Endothelial cell of umbilical vein (primary cell): ENCODE data around the gene RABEP2. TPM values are rescaled to one million over a fixed set of nuclear protein-coding genes. Genes with fewer than 3 reads are reported as not detected.

Experiments
- BruUV-seq: library from RNA; stranded (reverse); fragments of 400-500 nt; replicated peaks from 2 replicates; lab custom pipeline; 2021; lab: Mats Ljungman, UMichigan
- CTCF ChIA-PET: fragments of 300-600, 350-600 bp; sonication (Branson Sonifier 250); formaldehyde crosslinking; loops from one replicate; lab custom pipeline; 2021; ENCODE audit warnings: antibody characterized with exemption, inconsistent platforms; lab: Charles Lee
- POLR2A ChIA-PET: fragments of 300-600, 350-600 bp; sonication (Branson Sonifier 250); formaldehyde crosslinking; loops from one replicate; lab custom pipeline; 2021; ENCODE audit warnings: antibody characterized with exemption, inconsistent platforms; lab: Charles Lee
- DNase-seq: peaks from one replicate; pipeline ENCODE4 v3.0.0-alpha.2; 2011; ENCODE audit warnings: low read depth, low spot score
- FAIRE-seq: peaks from 2 replicates; lab custom pipeline; 2011; peaks lifted over from hg19 to GRCh38; lab: Jason Lieb, UNC
- H2AFZ ChIP-seq: 2 replicates; pipeline ENCODE4 v1.6.0; 2012; ENCODE audit warnings: low read depth, low read length, control low read depth, inconsistent platforms
- H3K27ac ChIP-seq: 2 replicates; pipeline ENCODE4 v1.5.1; 2011; ENCODE audit warnings: low read depth, mild to moderate bottlenecking, control low read depth, low read length, moderate library complexity; ENCODE audit not compliant: insufficient read depth
- H3K27me3 ChIP-seq, 2 experiments: 2 replicates each; pipeline versions ENCODE4 v1.6.0 to v1.6.1; 2011; ENCODE audit warnings: low read length in 2 of 2, mixed read lengths in 1 of 2; ENCODE audit not compliant: control insufficient read depth in 2 of 2, insufficient read depth in 2 of 2
- H3K36me3 ChIP-seq, 2 experiments: 2 replicates in 1 of 2; 3 replicates in 1 of 2; pipeline ENCODE4 v1.5.1; 2011; ENCODE audit warnings: low read length in 2 of 2, mild to moderate bottlenecking in 1 of 2, moderate library complexity in 1 of 2; ENCODE audit not compliant: control insufficient read depth in 2 of 2, insufficient read depth in 2 of 2; ENCODE audit errors: extremely low read depth in 1 of 2
- H3K4me1 ChIP-seq: 3 replicates; pipeline ENCODE4 v1.5.1; 2011; ENCODE audit warnings: mild to moderate bottlenecking, low read length; ENCODE audit not compliant: control insufficient read depth, insufficient read depth; ENCODE audit errors: extremely low read depth
- H3K4me2 ChIP-seq: 2 replicates; pipeline ENCODE4 v1.6.1; 2011; ENCODE audit warnings: low read length, control low read depth, mixed read lengths; ENCODE audit not compliant: insufficient read depth
- H3K4me3 ChIP-seq, 3 experiments: fragments of 200-600 bp in 1 of 3; sonication (generic), shearing (Covaris generic) in 1 of 3; replicated peaks in 1 of 3; 2 replicates each; pipeline ENCODE4 v1.5.1; 2011 to 2016; ENCODE audit warnings: control low read depth in 3 of 3, low read length in 3 of 3, mild to moderate bottlenecking in 2 of 3, inconsistent platforms in 1 of 3, low read depth in 1 of 3, moderate library complexity in 1 of 3; ENCODE audit not compliant: insufficient read depth in 1 of 3
- H3K79me2 ChIP-seq: 2 replicates; pipeline ENCODE4 v1.6.0; 2012; ENCODE audit warnings: low read length, inconsistent platforms; ENCODE audit not compliant: control insufficient read depth, insufficient read depth
- H3K9ac ChIP-seq: replicated peaks from 2 replicates; pipeline ENCODE3; 2011; ENCODE audit warnings: low read length, control low read depth; ENCODE audit not compliant: insufficient read depth; ENCODE audit errors: extremely low read depth
- H3K9me1 ChIP-seq: replicated peaks from 3 replicates; pipeline ENCODE4 v1.6.0; 2011; ENCODE audit warnings: mild to moderate bottlenecking, low read length; ENCODE audit not compliant: control insufficient read depth, insufficient read depth; ENCODE audit errors: extremely low read depth
- H3K9me3 ChIP-seq: replicated peaks from 2 replicates; pipeline ENCODE4 v1.5.1; 2012; ENCODE audit warnings: low read length, inconsistent platforms; ENCODE audit not compliant: control insufficient read depth, insufficient read depth
- H4K20me1 ChIP-seq: replicated peaks from 2 replicates; pipeline ENCODE3; 2011; ENCODE audit warnings: mild to moderate bottlenecking, low read length; ENCODE audit not compliant: control insufficient read depth, insufficient read depth; ENCODE audit errors: extremely low read depth
- CTCF ChIP-seq, 2 donors: IDR thresholded peaks; 1 replicate in 1 of 2; 2 replicates in 1 of 2; pipeline ENCODE4 v1.5.1; 2011; ENCODE audit warnings: low read length in 2 of 2, mild to moderate bottlenecking in 2 of 2, moderate library complexity in 2 of 2, control low read depth in 1 of 2, inconsistent platforms in 1 of 2, low read depth in 1 of 2; ENCODE audit not compliant: insufficient read depth in 1 of 2; ENCODE audit errors: extremely low read depth in 1 of 2
- EZH2 ChIP-seq: IDR thresholded peaks from 2 replicates; pipeline ENCODE4 v1.6.1; 2012; ENCODE audit warnings: borderline replicate concordance, low read depth, mild to moderate bottlenecking, moderate library complexity, low read length, inconsistent platforms; ENCODE audit not compliant: severe bottlenecking
- FOS ChIP-seq: IDR thresholded peaks from 2 replicates; pipeline ENCODE4 v1.6.1; 2011; ENCODE audit warnings: mild to moderate bottlenecking, low read length, moderate library complexity, borderline replicate concordance; ENCODE audit not compliant: insufficient read depth
- GATA2 ChIP-seq: IDR thresholded peaks from 2 replicates; pipeline ENCODE4 v1.7.0; 2011; ENCODE audit warnings: low read depth, mild to moderate bottlenecking, moderate library complexity, mixed read lengths, low read length; ENCODE audit not compliant: insufficient read length, insufficient read depth
- JUN ChIP-seq: IDR thresholded peaks from 2 replicates; pipeline ENCODE4 v1.6.1; 2011; ENCODE audit warnings: borderline replicate concordance, low read depth; ENCODE audit not compliant: insufficient read length, insufficient read depth
- MAX ChIP-seq: IDR thresholded peaks from 2 replicates; pipeline ENCODE4 v1.6.1; 2011; ENCODE audit not compliant: insufficient read depth, insufficient read length
- MYC ChIP-seq: IDR thresholded peaks from one replicate; pipeline ENCODE4 v1.6.1; 2011; ENCODE audit warnings: mild to moderate bottlenecking, low read depth, low read length
- POLR2A ChIP-seq: IDR thresholded peaks from 2 replicates; pipeline ENCODE4 v1.6.1; 2012; ENCODE audit warnings: low read depth, mild to moderate bottlenecking, control low read depth, low read length
- POLR2AphosphoS5 ChIP-seq: IDR thresholded peaks from 2 replicates; pipeline ENCODE4 v1.6.1; 2012; ENCODE audit warnings: low read depth, mild to moderate bottlenecking, control low read depth, low read length, moderate library complexity; ENCODE audit not compliant: insufficient read depth
- dilution Hi-C: fragments of 300-500 bp; cut with MboI; formaldehyde crosslinking; loops from one replicate; pipeline ENCODE4 v1.15.0; 2019; ENCODE audit warnings: low sequenced_read_pairs; ENCODE audit not compliant: extremely low pct_ligation_motif_present
- intact Hi-C: fragments of 100-400 bp; cut with micrococcal nuclease; formaldehyde crosslinking; loops from one replicate; pipeline ENCODE4 v1.10.0; 2022
- polyA plus RNA-seq, 4 experiments: library from polyadenylated mRNA; depleted of rRNA in 3 of 4; stranded (reverse) in 3 of 4; unstranded in 1 of 4; fragments of >200 nt; gene quantifications; 2 replicates each; pipeline versions ENCODE4 v1.2.1 to v1.2.3, GENCODE V29; 2011 to 2012; ENCODE audit warnings: missing spikeins in 1 of 4
- total RNA-seq: library from RNA; stranded (reverse); gene quantifications from 2 replicates; pipeline ENCODE4 v1.2.3, GENCODE V29; 2021

RABEP2 gene
- total and polyA plus RNA-seq, 2 donors (not counting 3 experiments of a cell fraction or from before 2014, with no cell fraction given), result 25.9 to 37.4 TPM

GRCh38 chr16:28865001-28865688 is 59.9 kb downstream of the RABEP2 start:
- POLR2A ChIA-PET, result interaction anchor here (0.7 kb wide), 1 partner anchor 71 kb away, joined by 3 read pairs; no protein-coding TSS in a partner anchor
- no TSS peak for BruUV-seq

More at GRCh38 chr16:28865001-28865688, 59.9 kb downstream of the RABEP2 start:
- intact Hi-C loops (no loop called here), dilution Hi-C loops (no loop called here)
- Histone ChIP-seq H3K9ac (no peak overlapping the region), H3K27me3 (no peaks in the 10 kb centered on the region), H2AFZ (no peak overlapping the region), H4K20me1 (no peaks in the 10 kb centered on the region), H3K27ac (no peak overlapping the region), H3K4me1 (peaks cover 8% of the 10 kb centered on the region), H3K9me3 (no peaks in the 10 kb centered on the region), H3K4me3 (peak overlapping the region in 1 of 3 experiments; percentile 90), H3K36me3 (peaks cover 3 to 26% of the 10 kb centered on the region in 2 experiments), H3K9me1 (no peaks in the 10 kb centered on the region), H3K4me2 (peak overlapping the region; percentile 82), H3K79me2 (peaks cover 35% of the 10 kb centered on the region)
- DNase-seq, result no peak
- no peak for TF ChIP-seq CTCF (IDR thresholded peaks at IDR 0.05; ENCODE audit: extremely low read depth in 1 of 2, insufficient read depth in 1 of 2, low read depth in 1 of 2, low read length in 2 of 2)
- TF ChIP-seq POLR2AphosphoS5, result no peak
- no peak for TF ChIP-seq FOS
- no peak for TF ChIP-seq MYC
- TF ChIP-seq POLR2A, result no peak
- no peak for TF ChIP-seq MAX
- TF ChIP-seq JUN, result no peak
- no peak for TF ChIP-seq EZH2
- TF ChIP-seq GATA2, result no peak
- CTCF ChIA-PET, result interaction anchor here (1.7 to 2.8 kb wide), 4 partner anchors 8 to 80 kb away, joined by 6 to 12 read pairs (median 9); partner anchors contain the start of gene TUFM
- no peak for FAIRE-seq
